ENCODE data around the gene HOXB1.
A peak's percentile ranks its signal among the peaks of the same experiment; 100 is the strongest.
"Not testable (repeated sequence)": the region's sequence is repeated elsewhere in the genome, so short reads cannot be mapped to it uniquely, and the experiment has no call there.

Gene HOXB1

GRCh38 chr17:48489781-48490180 lies 41.0 kb downstream of the HOXB1 start:
- no peak for DNase-seq

- peak; percentile 41 for DNase-seq
Observed at GRCh38 chr17:48488548-48489106, 42.2 kb downstream of the HOXB1 start.

GRCh38 chr17:48487221-48487620 lies 43.6 kb downstream of the HOXB1 start:
- DNase-seq, result no peak

GRCh38 chr17:48486557-48486956 lies 44.3 kb downstream of the HOXB1 start:
- DNase-seq, result no peak

- no peak for DNase-seq
Observed at GRCh38 chr17:48484850-48485249, 46.0 kb downstream of the HOXB1 start.

GRCh38 chr17:48484256-48484655 lies 46.6 kb downstream of the HOXB1 start:
- DNase-seq, result no peak

- no peak for DNase-seq
Observed at GRCh38 chr17:48483471-48484131, 47.2 kb downstream of the HOXB1 start.

GRCh38 chr17:48483004-48483403 lies 47.8 kb downstream of the HOXB1 start:
- DNase-seq, result no peak

GRCh38 chr17:48482301-48482700 lies 48.5 kb downstream of the HOXB1 start:
- DNase-seq, result not testable (repeated sequence)

GRCh38 chr17:48479014-48479402 lies 51.8 kb downstream of the HOXB1 start:
- no peak for DNase-seq

Data from DMS153 (cell line).